HepG2 (cell line): Measurements from ENCODE around the gene SRXN1. TPM values are rescaled to one million over a fixed set of nuclear protein-coding genes. Genes with fewer than 3 reads are reported as not detected.

Experiments used
- ASH2L ChIP-seq: fragments of 300-600, 200-600 bp; sonication (generic); IDR thresholded peaks from 2 replicates; pipeline ENCODE4 v1.7.0; 2017; ENCODE audit warnings: low read depth, mild to moderate bottlenecking, moderate library complexity, mixed read lengths, low read length; ENCODE audit not compliant: insufficient read length
- ATM ChIP-seq: fragments of 450-650 bp; IDR thresholded peaks from 2 replicates; pipeline ENCODE4 v1.7.1; 2017; ENCODE audit warnings: mild to moderate bottlenecking, borderline replicate concordance
- EED ChIP-seq: sonication (generic); formaldehyde crosslinking; IDR thresholded peaks from 2 replicates; pipeline ENCODE4 v1.5.0; 2020; ENCODE audit warnings: mild to moderate bottlenecking, missing genetic modification reagents
- HOXA9 ChIP-seq: sonication (generic); formaldehyde crosslinking; IDR thresholded peaks from 2 replicates; pipeline ENCODE4 v1.8.1; 2022; ENCODE audit warnings: missing genetic modification reagents, mild to moderate bottlenecking, moderate library complexity, borderline replicate concordance
- IRF1 ChIP-seq: sonication (generic); formaldehyde crosslinking; IDR thresholded peaks from 2 replicates; pipeline ENCODE4 v1.4.0; 2020; ENCODE audit warnings: low read depth, mild to moderate bottlenecking, missing genetic modification reagents
- IRX3 ChIP-seq: sonication (generic); formaldehyde crosslinking; IDR thresholded peaks from 2 replicates; pipeline ENCODE4 v1.8.1; 2023; ENCODE audit warnings: mild to moderate bottlenecking, low read depth, missing genetic modification reagents, borderline replicate concordance
- MAFF ChIP-seq: IDR thresholded peaks from 2 replicates; pipeline ENCODE4 v1.6.1; 2011; ENCODE audit warnings: low read depth, low read length, improper control_type of control experiment
- MAZ ChIP-seq, 2 experiments: sonication (generic) in 1 of 2; formaldehyde crosslinking in 1 of 2; IDR thresholded peaks; 2 replicates each; pipeline versions ENCODE4 v1.5.0 to v1.6.1; 2012 to 2020; ENCODE audit warnings: low read depth in 2 of 2, mild to moderate bottlenecking in 2 of 2, borderline replicate concordance in 1 of 2, improper control_type of control experiment in 1 of 2, low read length in 1 of 2, missing genetic modification reagents in 1 of 2, moderate library complexity in 1 of 2
- MYNN ChIP-seq: sonication (generic); formaldehyde crosslinking; IDR thresholded peaks from 2 replicates; pipeline ENCODE4 v1.4.0; 2020; ENCODE audit warnings: mild to moderate bottlenecking, low read depth, missing genetic modification reagents
- NONO ChIP-seq, 2 experiments: fragments of 450-650 bp in 1 of 2; sonication (generic) in 1 of 2; formaldehyde crosslinking in 1 of 2; IDR thresholded peaks in 1 of 2; conservative IDR thresholded peaks in 1 of 2; 2 replicates each; pipeline versions ENCODE4 v1.6.1 to v1.8.0; 2017 to 2022; ENCODE audit warnings: mild to moderate bottlenecking in 1 of 2, missing genetic modification reagents in 1 of 2, moderate library complexity in 1 of 2
- NR2C2 ChIP-seq: sonication (generic); formaldehyde crosslinking; IDR thresholded peaks from 2 replicates; pipeline ENCODE4 v1.4.0; 2020; ENCODE audit warnings: missing genetic modification reagents, mild to moderate bottlenecking, moderate library complexity, borderline replicate concordance
- PHF5A ChIP-seq: IDR thresholded peaks from one replicate; pipeline ENCODE4 v1.6.1; 2018; ENCODE audit warnings: low read depth, missing genetic modification reagents; ENCODE audit not compliant: unreplicated experiment
- PRDM4 ChIP-seq: sonication (generic); formaldehyde crosslinking; IDR thresholded peaks from 2 replicates; pipeline ENCODE4 v1.9.0; 2021; ENCODE audit warnings: missing genetic modification reagents, borderline replicate concordance
- REXO4 ChIP-seq: sonication (generic); formaldehyde crosslinking; IDR thresholded peaks from 2 replicates; pipeline ENCODE4 v1.8.0; 2022; ENCODE audit warnings: missing genetic modification reagents, mild to moderate bottlenecking, borderline replicate concordance
- RFX3 ChIP-seq: IDR thresholded peaks from 2 replicates; pipeline ENCODE4 v1.6.1; 2016; ENCODE audit warnings: missing biosample characterization, missing genetic modification reagents
- SOX5 ChIP-seq: IDR thresholded peaks from 2 replicates; pipeline ENCODE4 v1.6.1; 2016; ENCODE audit warnings: borderline replicate concordance
- ZBTB2 ChIP-seq: sonication (generic); formaldehyde crosslinking; IDR thresholded peaks from 2 replicates; pipeline ENCODE4 v1.8.0; 2022; ENCODE audit warnings: low read depth, missing genetic modification reagents
- ZFP82 ChIP-seq: sonication (generic); formaldehyde crosslinking; IDR thresholded peaks from 2 replicates; pipeline ENCODE4 v1.5.1; 2020; ENCODE audit warnings: mild to moderate bottlenecking, missing genetic modification reagents, borderline replicate concordance
- ZKSCAN1 ChIP-seq: fragments of 150-350 bp; IDR thresholded peaks from 2 replicates; pipeline ENCODE4 v1.6.1; 2014; ENCODE audit warnings: low read length
- ZNF230 ChIP-seq: sonication (generic); formaldehyde crosslinking; IDR thresholded peaks from 2 replicates; pipeline ENCODE4 v1.4.0; 2020; ENCODE audit warnings: mild to moderate bottlenecking, missing genetic modification reagents
- ZNF292 ChIP-seq: sonication (generic); formaldehyde crosslinking; IDR thresholded peaks from 2 replicates; pipeline ENCODE4 v1.8.1; 2022; ENCODE audit warnings: mild to moderate bottlenecking, low read depth, missing genetic modification reagents, borderline replicate concordance
- ZNF547 ChIP-seq: sonication (generic); formaldehyde crosslinking; IDR thresholded peaks from 2 replicates; pipeline ENCODE4 v1.5.1; 2020; ENCODE audit warnings: mild to moderate bottlenecking, missing genetic modification reagents
- ZSCAN25 ChIP-seq: sonication (generic); formaldehyde crosslinking; IDR thresholded peaks from 2 replicates; pipeline ENCODE4 v1.8.0; 2022; ENCODE audit warnings: mild to moderate bottlenecking, missing genetic modification reagents
- polyA plus RNA-seq, 8 experiments: library from polyadenylated mRNA; depleted of rRNA in 3 of 8; stranded (reverse) in 7 of 8; unstranded in 1 of 8; fragments of >200 nt; fragmentation: Illumina TruSeq in 4 of 8; extraction: Trizol in 4 of 8; gene quantifications; 2 replicates each; pipeline versions ENCODE4 v1.2.1 to v1.2.3, GENCODE V29; 2011 to 2016; ENCODE audit warnings: low read depth in 4 of 8, missing spikeins in 1 of 8, mixed read lengths in 1 of 8; ENCODE audit not compliant: insufficient read depth in 1 of 8
- total RNA-seq, 5 experiments: library from RNA; depleted of rRNA; stranded (reverse); fragments of >200 nt; fragmentation: Illumina TruSeq; extraction: Trizol; gene quantifications; 2 replicates each; pipeline ENCODE4 v1.2.3, GENCODE V29; 2016; ENCODE audit warnings: low read depth in 1 of 5

The SRXN1 gene
- total and polyA plus RNA-seq, 2 of the 13 experiments (the other 11 are each of a cell fraction or from before 2014, with no cell fraction given), result 29.9 to 87.7 TPM

- no peak for TF ChIP-seq ZBTB2 (CRISPR knock-in tag)
- TF ChIP-seq NR2C2, result no peak; the same call in 1 of the 2 replicates
- no peak for TF ChIP-seq PHF5A (CRISPR knock-in tag)
- TF ChIP-seq REXO4 (CRISPR knock-in tag), result no peak
- TF ChIP-seq IRF1 (CRISPR knock-in tag), result no peak
- peak; percentile 51; the same call in 1 of the 2 replicates for TF ChIP-seq ZKSCAN1
- TF ChIP-seq MYNN (CRISPR knock-in tag), result peak; percentile 87
- peak; percentile 25; the same call in 1 of the 2 replicates for TF ChIP-seq EED
- no peak for TF ChIP-seq MAFF
- TF ChIP-seq ZNF547, result peak; percentile 88
- TF ChIP-seq ZFP82, result 0 out of 2 replicates have a peak, but pooled peaks have one; percentile 62
- peak; percentile 90; the same call in 1 of the 2 replicates for TF ChIP-seq MAZ (IDR thresholded peaks at IDR 0.05; ENCODE audit: borderline replicate concordance, low read depth, low read length)
- peak; percentile 90 for TF ChIP-seq MAZ (CRISPR knock-in tag; IDR thresholded peaks at IDR 0.05; ENCODE audit: low read depth)
- TF ChIP-seq ZNF230 (CRISPR knock-in tag), result peak; percentile 53; the same call in 1 of the 2 replicates
- TF ChIP-seq ZNF292 (CRISPR knock-in tag), result peak; percentile 77; the same call in 1 of the 2 replicates
- peak; percentile 63 for TF ChIP-seq ASH2L
- no peak for TF ChIP-seq IRX3 (CRISPR knock-in tag)
- no peak for TF ChIP-seq RFX3 (CRISPR knock-in tag)
- TF ChIP-seq NONO (IDR thresholded peaks at IDR 0.05), result no peak
- peak; percentile 90 for TF ChIP-seq NONO (CRISPR knock-in tag; conservative IDR thresholded peaks at IDR 0.05)
- no peak for TF ChIP-seq ATM
- TF ChIP-seq SOX5 (CRISPR knock-in tag), result peak; percentile 53; the same call in 1 of the 2 replicates
- TF ChIP-seq HOXA9 (CRISPR knock-in tag), result peak; percentile 59; the same call in 1 of the 2 replicates
- no peak; the same call in 1 of the 2 replicates for TF ChIP-seq PRDM4
- peak; percentile 98 for TF ChIP-seq ZSCAN25 (CRISPR knock-in tag)
Observed at GRCh38 chr20:645318-646106, 7.5 kb downstream of the SRXN1 start (continued).
